H7 (cell line): ENCODE measurements around the gene CDK16. TPM values are rescaled to one million over a fixed set of nuclear protein-coding genes. Genes with fewer than 3 reads are reported as not detected.
"Not testable (repeated sequence)": the region's sequence is repeated elsewhere in the genome, so short reads cannot be mapped to it uniquely, and the experiment has no call there.

ENCODE experiments used
- DNase-seq: peaks from one replicate; pipeline ENCODE4 v3.0.0; 2012
- H3K27me3 ChIP-seq: 2 replicates; pipeline ENCODE4 v1.6.0; 2011; ENCODE audit warnings: mild to moderate bottlenecking, low read length; ENCODE audit not compliant: control insufficient read depth, insufficient read depth
- H3K36me3 ChIP-seq: replicated peaks from 2 replicates; pipeline ENCODE4 v1.5.1; 2011; ENCODE audit warnings: low read length; ENCODE audit not compliant: control insufficient read depth, insufficient read depth
- H3K4me3 ChIP-seq: 2 replicates; pipeline ENCODE4 v1.5.1; 2011; ENCODE audit warnings: low read depth, mild to moderate bottlenecking, control low read depth, low read length, moderate library complexity; ENCODE audit not compliant: insufficient read depth
- total RNA-seq: library from RNA; depleted of rRNA; stranded (reverse); fragments of >200 nt; shearing (Covaris generic); gene quantifications from 2 replicates; pipeline ENCODE4 v1.2.3, GENCODE V29; 2014

Gene CDK16
- total RNA-seq, 1 experiment from 2014 or later: 227 TPM

- H3K36me3 ChIP-seq: peaks cover 3% of the 10 kb centered on the region
- no peak overlapping the region for H3K4me3 ChIP-seq
- no peaks in the 10 kb centered on the region for H3K27me3 ChIP-seq
- no peak for DNase-seq
These were observed 16.1 kb downstream of the CDK16 start for GRCh38 chrX:47234583-47234982.

GRCh38 chrX:47235691-47236103 lies 17.2 kb downstream of the CDK16 start:
- no peak for DNase-seq
- peaks cover 12% of the 10 kb centered on the region for H3K36me3 ChIP-seq
- H3K27me3 ChIP-seq: no peaks in the 10 kb centered on the region
- H3K4me3 ChIP-seq: no peak overlapping the region

GRCh38 chrX:47239199-47239598 lies 20.7 kb downstream of the CDK16 start:
- no peak for DNase-seq
- Histone ChIP-seq H3K27me3 (no peaks in the 10 kb centered on the region), H3K4me3 (no peak overlapping the region), H3K36me3 (peaks cover 31% of the 10 kb centered on the region)

- no peak overlapping the region for H3K4me3 ChIP-seq
- peaks cover 38% of the 10 kb centered on the region for H3K36me3 ChIP-seq
- no peak for DNase-seq
- H3K27me3 ChIP-seq: no peaks in the 10 kb centered on the region
These were observed 21.5 kb downstream of the CDK16 start for GRCh38 chrX:47239898-47240545.

GRCh38 chrX:47240619-47241018 lies 22.1 kb downstream of the CDK16 start:
- no peak for DNase-seq
- H3K27me3 ChIP-seq: no peaks in the 10 kb centered on the region

GRCh38 chrX:47241201-47242011 lies 22.9 kb downstream of the CDK16 start:
- Histone ChIP-seq H3K4me3 (no peak overlapping the region), H3K36me3 (peaks cover 46% of the 10 kb centered on the region), H3K27me3 (no peaks in the 10 kb centered on the region)
- no peak for DNase-seq

More at GRCh38 chrX:47240619-47241018, 22.1 kb downstream of the CDK16 start:
- peaks cover 43% of the 10 kb centered on the region for H3K36me3 ChIP-seq
- H3K4me3 ChIP-seq: no peak overlapping the region

GRCh38 chrX:47242321-47242720 lies 23.8 kb downstream of the CDK16 start:
- DNase-seq: no peak
- Histone ChIP-seq H3K4me3 (no peak overlapping the region), H3K36me3 (peaks cover 48% of the 10 kb centered on the region), H3K27me3 (no peaks in the 10 kb centered on the region)

GRCh38 chrX:47243351-47243750 lies 24.9 kb downstream of the CDK16 start:
- no peaks in the 10 kb centered on the region for H3K27me3 ChIP-seq
- no peak overlapping the region for H3K4me3 ChIP-seq
- H3K36me3 ChIP-seq: peaks cover 49% of the 10 kb centered on the region
- DNase-seq: no peak

- Histone ChIP-seq H3K4me3 (no peak overlapping the region), H3K36me3 (peaks cover 46% of the 10 kb centered on the region), H3K27me3 (no peaks in the 10 kb centered on the region)
- no peak for DNase-seq
These were observed 26.2 kb downstream of the CDK16 start for GRCh38 chrX:47244676-47245075.

- Histone ChIP-seq H3K4me3 (no peak overlapping the region), H3K27me3 (no peaks in the 10 kb centered on the region), H3K36me3 (peaks cover 43% of the 10 kb centered on the region)
- no peak for DNase-seq
These were observed 26.7 kb downstream of the CDK16 start for GRCh38 chrX:47245156-47245555.

GRCh38 chrX:47247206-47247998 lies 28.9 kb downstream of the CDK16 start:
- Histone ChIP-seq H3K36me3 (peaks cover 24% of the 10 kb centered on the region), H3K4me3 (no peak overlapping the region), H3K27me3 (no peaks in the 10 kb centered on the region)
- DNase-seq: peak; percentile 35

GRCh38 chrX:47247999-47248320 lies 29.5 kb downstream of the CDK16 start:
- Histone ChIP-seq H3K27me3 (no peaks in the 10 kb centered on the region), H3K36me3 (peaks cover 24% of the 10 kb centered on the region), H3K4me3 (no peak overlapping the region)
- DNase-seq: peak; percentile 26

- no peak for DNase-seq
- peaks cover 22% of the 10 kb centered on the region for H3K36me3 ChIP-seq
- no peaks in the 10 kb centered on the region for H3K27me3 ChIP-seq
- no peak overlapping the region for H3K4me3 ChIP-seq
These were observed 30.1 kb downstream of the CDK16 start for GRCh38 chrX:47248576-47248975.

GRCh38 chrX:47250017-47250347 lies 31.5 kb downstream of the CDK16 start:
- peaks cover 13% of the 10 kb centered on the region for H3K36me3 ChIP-seq
- no peaks in the 10 kb centered on the region for H3K27me3 ChIP-seq
- DNase-seq: no peak
- no peak overlapping the region for H3K4me3 ChIP-seq

GRCh38 chrX:47257620-47258019 lies 39.1 kb downstream of the CDK16 start:
- not testable (repeated sequence) for H3K27me3 ChIP-seq, H3K36me3 ChIP-seq, DNase-seq, H3K4me3 ChIP-seq
